Testis (tissue), 2 donors: ENCODE results near the gene FGFR3.

Experiments
- POLR2A ChIP-seq: fragments of 450-650 bp; IDR thresholded peaks from one replicate; pipeline ENCODE4 v1.6.1; 2017; ENCODE audit warnings: antibody characterized with exemption, mild to moderate bottlenecking, moderate library complexity
- TF ChIP-seq, protein P1 (sequence below), 3 experiments: fragments of 450-650 bp in 2 of 3; fragments of 200-600 bp in 1 of 3; sonication (generic) in 1 of 3; IDR thresholded peaks; one replicate each; pipeline ENCODE4 v1.5.1; 2016 to 2019; ENCODE audit warnings: antibody characterized with exemption in 3 of 3, mild to moderate bottlenecking in 2 of 3, moderate library complexity in 1 of 3

DNA sequence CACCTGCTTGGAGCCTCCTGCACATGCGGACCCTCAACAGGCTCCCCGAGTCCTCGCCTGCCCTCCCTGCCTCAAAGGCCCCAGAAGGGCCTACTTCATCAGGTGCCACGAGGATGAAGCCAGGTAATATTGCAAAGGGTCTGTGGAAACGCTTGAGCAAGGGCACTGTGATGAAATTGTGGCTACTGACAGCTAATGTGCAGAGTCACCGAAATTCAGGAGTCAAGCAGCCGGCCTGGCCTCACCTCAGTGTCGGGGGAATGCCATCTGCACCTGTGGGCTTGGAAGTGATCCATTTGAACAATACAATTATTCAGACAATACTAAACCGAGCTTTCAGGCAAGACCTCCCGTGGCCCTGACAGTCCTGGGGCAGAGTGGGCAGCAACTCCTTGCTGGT is 3.1 kb upstream of the FGFR3 start:
- TF ChIP-seq, protein P1, sequence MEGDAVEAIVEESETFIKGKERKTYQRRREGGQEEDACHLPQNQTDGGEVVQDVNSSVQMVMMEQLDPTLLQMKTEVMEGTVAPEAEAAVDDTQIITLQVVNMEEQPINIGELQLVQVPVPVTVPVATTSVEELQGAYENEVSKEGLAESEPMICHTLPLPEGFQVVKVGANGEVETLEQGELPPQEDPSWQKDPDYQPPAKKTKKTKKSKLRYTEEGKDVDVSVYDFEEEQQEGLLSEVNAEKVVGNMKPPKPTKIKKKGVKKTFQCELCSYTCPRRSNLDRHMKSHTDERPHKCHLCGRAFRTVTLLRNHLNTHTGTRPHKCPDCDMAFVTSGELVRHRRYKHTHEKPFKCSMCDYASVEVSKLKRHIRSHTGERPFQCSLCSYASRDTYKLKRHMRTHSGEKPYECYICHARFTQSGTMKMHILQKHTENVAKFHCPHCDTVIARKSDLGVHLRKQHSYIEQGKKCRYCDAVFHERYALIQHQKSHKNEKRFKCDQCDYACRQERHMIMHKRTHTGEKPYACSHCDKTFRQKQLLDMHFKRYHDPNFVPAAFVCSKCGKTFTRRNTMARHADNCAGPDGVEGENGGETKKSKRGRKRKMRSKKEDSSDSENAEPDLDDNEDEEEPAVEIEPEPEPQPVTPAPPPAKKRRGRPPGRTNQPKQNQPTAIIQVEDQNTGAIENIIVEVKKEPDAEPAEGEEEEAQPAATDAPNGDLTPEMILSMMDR (IDR thresholded peaks at IDR 0.05) = no peak
- TF ChIP-seq POLR2A = no peak
